Endothelial cell of umbilical vein (primary cell): Measurements from ENCODE around the gene TSPEAR. TPM values are rescaled to one million over a fixed set of nuclear protein-coding genes. Genes with fewer than 3 reads are reported as not detected.

Experiments used
- BruUV-seq: library from RNA; stranded (reverse); fragments of 400-500 nt; replicated peaks from 2 replicates; lab custom pipeline; 2021; lab: Mats Ljungman, UMichigan
- CTCF ChIA-PET: fragments of 300-600, 350-600 bp; sonication (Branson Sonifier 250); formaldehyde crosslinking; loops from one replicate; lab custom pipeline; 2021; ENCODE audit warnings: antibody characterized with exemption, inconsistent platforms; lab: Charles Lee
- POLR2A ChIA-PET: fragments of 300-600, 350-600 bp; sonication (Branson Sonifier 250); formaldehyde crosslinking; loops from one replicate; lab custom pipeline; 2021; ENCODE audit warnings: antibody characterized with exemption, inconsistent platforms; lab: Charles Lee
- DNase-seq: peaks from one replicate; pipeline ENCODE4 v3.0.0-alpha.2; 2011; ENCODE audit warnings: low read depth, low spot score
- FAIRE-seq: peaks from 2 replicates; lab custom pipeline; 2011; peaks lifted over from hg19 to GRCh38; lab: Jason Lieb, UNC
- H2AFZ ChIP-seq: 2 replicates; pipeline ENCODE4 v1.6.0; 2012; ENCODE audit warnings: low read depth, low read length, control low read depth, inconsistent platforms
- H3K27ac ChIP-seq: 2 replicates; pipeline ENCODE4 v1.5.1; 2011; ENCODE audit warnings: low read depth, mild to moderate bottlenecking, control low read depth, low read length, moderate library complexity; ENCODE audit not compliant: insufficient read depth
- H3K27me3 ChIP-seq, 2 experiments: 2 replicates each; pipeline versions ENCODE4 v1.6.0 to v1.6.1; 2011; ENCODE audit warnings: low read length in 2 of 2, mixed read lengths in 1 of 2; ENCODE audit not compliant: control insufficient read depth in 2 of 2, insufficient read depth in 2 of 2
- H3K36me3 ChIP-seq, 2 experiments: 2 replicates in 1 of 2; 3 replicates in 1 of 2; pipeline ENCODE4 v1.5.1; 2011; ENCODE audit warnings: low read length in 2 of 2, mild to moderate bottlenecking in 1 of 2, moderate library complexity in 1 of 2; ENCODE audit not compliant: control insufficient read depth in 2 of 2, insufficient read depth in 2 of 2; ENCODE audit errors: extremely low read depth in 1 of 2
- H3K4me1 ChIP-seq: 3 replicates; pipeline ENCODE4 v1.5.1; 2011; ENCODE audit warnings: mild to moderate bottlenecking, low read length; ENCODE audit not compliant: control insufficient read depth, insufficient read depth; ENCODE audit errors: extremely low read depth
- H3K4me2 ChIP-seq: 2 replicates; pipeline ENCODE4 v1.6.1; 2011; ENCODE audit warnings: low read length, control low read depth, mixed read lengths; ENCODE audit not compliant: insufficient read depth
- H3K4me3 ChIP-seq, 3 experiments: fragments of 200-600 bp in 1 of 3; sonication (generic), shearing (Covaris generic) in 1 of 3; replicated peaks in 1 of 3; 2 replicates each; pipeline ENCODE4 v1.5.1; 2011 to 2016; ENCODE audit warnings: control low read depth in 3 of 3, low read length in 3 of 3, mild to moderate bottlenecking in 2 of 3, inconsistent platforms in 1 of 3, low read depth in 1 of 3, moderate library complexity in 1 of 3; ENCODE audit not compliant: insufficient read depth in 1 of 3
- H3K79me2 ChIP-seq: 2 replicates; pipeline ENCODE4 v1.6.0; 2012; ENCODE audit warnings: low read length, inconsistent platforms; ENCODE audit not compliant: control insufficient read depth, insufficient read depth
- H3K9ac ChIP-seq: replicated peaks from 2 replicates; pipeline ENCODE3; 2011; ENCODE audit warnings: low read length, control low read depth; ENCODE audit not compliant: insufficient read depth; ENCODE audit errors: extremely low read depth
- H3K9me1 ChIP-seq: replicated peaks from 3 replicates; pipeline ENCODE4 v1.6.0; 2011; ENCODE audit warnings: mild to moderate bottlenecking, low read length; ENCODE audit not compliant: control insufficient read depth, insufficient read depth; ENCODE audit errors: extremely low read depth
- H3K9me3 ChIP-seq: replicated peaks from 2 replicates; pipeline ENCODE4 v1.5.1; 2012; ENCODE audit warnings: low read length, inconsistent platforms; ENCODE audit not compliant: control insufficient read depth, insufficient read depth
- H4K20me1 ChIP-seq: replicated peaks from 2 replicates; pipeline ENCODE3; 2011; ENCODE audit warnings: mild to moderate bottlenecking, low read length; ENCODE audit not compliant: control insufficient read depth, insufficient read depth; ENCODE audit errors: extremely low read depth
- EZH2 ChIP-seq: IDR thresholded peaks from 2 replicates; pipeline ENCODE4 v1.6.1; 2012; ENCODE audit warnings: borderline replicate concordance, low read depth, mild to moderate bottlenecking, moderate library complexity, low read length, inconsistent platforms; ENCODE audit not compliant: severe bottlenecking
- FOS ChIP-seq: IDR thresholded peaks from 2 replicates; pipeline ENCODE4 v1.6.1; 2011; ENCODE audit warnings: mild to moderate bottlenecking, low read length, moderate library complexity, borderline replicate concordance; ENCODE audit not compliant: insufficient read depth
- GATA2 ChIP-seq: IDR thresholded peaks from 2 replicates; pipeline ENCODE4 v1.7.0; 2011; ENCODE audit warnings: low read depth, mild to moderate bottlenecking, moderate library complexity, mixed read lengths, low read length; ENCODE audit not compliant: insufficient read length, insufficient read depth
- JUN ChIP-seq: IDR thresholded peaks from 2 replicates; pipeline ENCODE4 v1.6.1; 2011; ENCODE audit warnings: borderline replicate concordance, low read depth; ENCODE audit not compliant: insufficient read length, insufficient read depth
- MYC ChIP-seq: IDR thresholded peaks from one replicate; pipeline ENCODE4 v1.6.1; 2011; ENCODE audit warnings: mild to moderate bottlenecking, low read depth, low read length
- POLR2A ChIP-seq: IDR thresholded peaks from 2 replicates; pipeline ENCODE4 v1.6.1; 2012; ENCODE audit warnings: low read depth, mild to moderate bottlenecking, control low read depth, low read length
- POLR2AphosphoS5 ChIP-seq: IDR thresholded peaks from 2 replicates; pipeline ENCODE4 v1.6.1; 2012; ENCODE audit warnings: low read depth, mild to moderate bottlenecking, control low read depth, low read length, moderate library complexity; ENCODE audit not compliant: insufficient read depth
- dilution Hi-C: fragments of 300-500 bp; cut with MboI; formaldehyde crosslinking; loops from one replicate; pipeline ENCODE4 v1.15.0; 2019; ENCODE audit warnings: low sequenced_read_pairs; ENCODE audit not compliant: extremely low pct_ligation_motif_present
- intact Hi-C: fragments of 100-400 bp; cut with micrococcal nuclease; formaldehyde crosslinking; loops from one replicate; pipeline ENCODE4 v1.10.0; 2022
- polyA plus RNA-seq, 4 experiments: library from polyadenylated mRNA; depleted of rRNA in 3 of 4; stranded (reverse) in 3 of 4; unstranded in 1 of 4; fragments of >200 nt; gene quantifications; 2 replicates each; pipeline versions ENCODE4 v1.2.1 to v1.2.3, GENCODE V29; 2011 to 2012; ENCODE audit warnings: missing spikeins in 1 of 4
- total RNA-seq: library from RNA; stranded (reverse); gene quantifications from 2 replicates; pipeline ENCODE4 v1.2.3, GENCODE V29; 2021
- TF ChIP-seq, protein P1 (sequence below), 2 donors: IDR thresholded peaks; 1 replicate in 1 of 2; 2 replicates in 1 of 2; pipeline ENCODE4 v1.5.1; 2011; ENCODE audit warnings: low read length in 2 of 2, mild to moderate bottlenecking in 2 of 2, moderate library complexity in 2 of 2, control low read depth in 1 of 2, inconsistent platforms in 1 of 2, low read depth in 1 of 2; ENCODE audit not compliant: insufficient read depth in 1 of 2; ENCODE audit errors: extremely low read depth in 1 of 2
- TF ChIP-seq, protein P2 (sequence below): IDR thresholded peaks from 2 replicates; pipeline ENCODE4 v1.6.1; 2011; ENCODE audit not compliant: insufficient read depth, insufficient read length

The TSPEAR gene
- total and polyA plus RNA-seq, 2 donors (not counting 3 experiments of a cell fraction or from before 2014, with no cell fraction given), result 0.01 TPM; not detected in 1

DNA sequence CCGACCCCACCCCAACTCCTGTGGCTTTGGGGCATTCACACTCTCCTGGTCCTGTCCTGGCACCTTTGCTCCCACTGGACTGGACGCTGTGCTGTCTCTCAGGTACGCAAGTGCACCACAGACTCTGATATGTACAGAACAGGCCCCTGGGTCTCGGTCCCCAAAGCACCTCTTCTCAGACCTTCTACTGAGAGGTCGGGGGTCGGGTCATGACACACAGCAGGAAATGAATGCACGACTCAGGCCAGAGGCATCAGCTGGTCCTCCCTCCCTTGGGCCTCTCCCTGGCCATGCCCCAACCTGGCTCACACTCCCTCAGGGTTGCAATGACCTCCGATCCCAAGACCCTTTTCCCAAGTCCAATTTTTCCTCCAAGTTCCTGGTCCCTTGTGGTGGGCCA is 16.2 kb downstream of the TSPEAR start:
- no TSS peak for BruUV-seq
- Histone ChIP-seq H3K4me3 (no peak overlapping the region), H2AFZ (no peak overlapping the region), H3K4me2 (no peak overlapping the region), H3K79me2 (no peaks in the 10 kb centered on the region), H3K27me3 (peaks cover 19 to 31% of the 10 kb centered on the region in 2 experiments), H3K9ac (no peak overlapping the region), H3K9me1 (no peaks in the 10 kb centered on the region), H3K27ac (no peak overlapping the region), H3K4me1 (no peaks in the 10 kb centered on the region), H4K20me1 (no peaks in the 10 kb centered on the region), H3K9me3 (no peaks in the 10 kb centered on the region), H3K36me3 (no peaks in the 10 kb centered on the region)
- intact Hi-C loops (no loop called here), dilution Hi-C loops (no loop called here)
- FAIRE-seq (no peak), DNase-seq (no peak)
- ChIA-PET POLR2A (no interaction called here), CTCF (interaction anchor here (1.0 kb wide), 1 partner anchor 11 kb away, joined by 3 read pairs; no protein-coding TSS in a partner anchor)
- no peak for TF ChIP-seq MYC
- TF ChIP-seq, protein P1, sequence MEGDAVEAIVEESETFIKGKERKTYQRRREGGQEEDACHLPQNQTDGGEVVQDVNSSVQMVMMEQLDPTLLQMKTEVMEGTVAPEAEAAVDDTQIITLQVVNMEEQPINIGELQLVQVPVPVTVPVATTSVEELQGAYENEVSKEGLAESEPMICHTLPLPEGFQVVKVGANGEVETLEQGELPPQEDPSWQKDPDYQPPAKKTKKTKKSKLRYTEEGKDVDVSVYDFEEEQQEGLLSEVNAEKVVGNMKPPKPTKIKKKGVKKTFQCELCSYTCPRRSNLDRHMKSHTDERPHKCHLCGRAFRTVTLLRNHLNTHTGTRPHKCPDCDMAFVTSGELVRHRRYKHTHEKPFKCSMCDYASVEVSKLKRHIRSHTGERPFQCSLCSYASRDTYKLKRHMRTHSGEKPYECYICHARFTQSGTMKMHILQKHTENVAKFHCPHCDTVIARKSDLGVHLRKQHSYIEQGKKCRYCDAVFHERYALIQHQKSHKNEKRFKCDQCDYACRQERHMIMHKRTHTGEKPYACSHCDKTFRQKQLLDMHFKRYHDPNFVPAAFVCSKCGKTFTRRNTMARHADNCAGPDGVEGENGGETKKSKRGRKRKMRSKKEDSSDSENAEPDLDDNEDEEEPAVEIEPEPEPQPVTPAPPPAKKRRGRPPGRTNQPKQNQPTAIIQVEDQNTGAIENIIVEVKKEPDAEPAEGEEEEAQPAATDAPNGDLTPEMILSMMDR (IDR thresholded peaks at IDR 0.05; ENCODE audit: extremely low read depth in 1 of 2, insufficient read depth in 1 of 2, low read depth in 1 of 2, low read length in 2 of 2), result no peak
- no peak for TF ChIP-seq POLR2A
- no peak for TF ChIP-seq FOS
- TF ChIP-seq EZH2, result no peak
- TF ChIP-seq, protein P2, sequence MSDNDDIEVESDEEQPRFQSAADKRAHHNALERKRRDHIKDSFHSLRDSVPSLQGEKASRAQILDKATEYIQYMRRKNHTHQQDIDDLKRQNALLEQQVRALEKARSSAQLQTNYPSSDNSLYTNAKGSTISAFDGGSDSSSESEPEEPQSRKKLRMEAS, result no peak
- no peak for TF ChIP-seq JUN
- no peak for TF ChIP-seq POLR2AphosphoS5
- TF ChIP-seq GATA2, result no peak
